GM23338 (cell line): ENCODE results near the gene LRRC3.

Source experiments
- CREB1 ChIP-seq: fragments of 250-450 bp; sonication (Bioruptor Pico); IDR thresholded peaks from 2 replicates; pipeline ENCODE4 v1.5.0; 2020; ENCODE audit warnings: low read depth, mild to moderate bottlenecking, moderate library complexity
- EZH2 ChIP-seq: fragments of 200-600 bp; sonication (generic); IDR thresholded peaks from one replicate; pipeline ENCODE4 v1.8.0; 2017; ENCODE audit warnings: antibody characterized with exemption, mild to moderate bottlenecking, low read depth; ENCODE audit not compliant: unreplicated experiment
- EZH2phosphoT487 ChIP-seq: fragments of 200-600 bp; sonication (generic); IDR thresholded peaks from one replicate; pipeline ENCODE4 v1.8.1; 2018; ENCODE audit warnings: antibody characterized with exemption; ENCODE audit not compliant: unreplicated experiment
- POLR2AphosphoS5 ChIP-seq: IDR thresholded peaks from 2 replicates; pipeline ENCODE4 v1.6.1; 2016; ENCODE audit warnings: antibody characterized with exemption, low read depth
- STAT1 ChIP-seq: IDR thresholded peaks from one replicate; pipeline ENCODE4 v1.6.1; 2016; ENCODE audit warnings: antibody characterized with exemption; ENCODE audit not compliant: unreplicated experiment
- ZNF114 ChIP-seq: fragments of 250-450 bp; sonication (Bioruptor Pico); IDR thresholded peaks from 2 replicates; pipeline ENCODE4 v1.5.0; 2020; ENCODE audit warnings: mild to moderate bottlenecking, moderate library complexity
- TF ChIP-seq, protein P1 (sequence below), 2 experiments: fragments of 200-600 bp in 1 of 2; sonication (generic) in 1 of 2; conservative IDR thresholded peaks; 2 replicates each; pipeline versions ENCODE4 v1.5.1 to v1.6.1; 2016 to 2017; ENCODE audit warnings: antibody characterized with exemption in 2 of 2, low read depth in 2 of 2, mild to moderate bottlenecking in 2 of 2, moderate library complexity in 1 of 2
- TF ChIP-seq, protein P2 (sequence below): IDR thresholded peaks from one replicate; pipeline ENCODE4 v1.6.1; 2018; ENCODE audit warnings: antibody characterized with exemption; ENCODE audit not compliant: unreplicated experiment

DNA sequence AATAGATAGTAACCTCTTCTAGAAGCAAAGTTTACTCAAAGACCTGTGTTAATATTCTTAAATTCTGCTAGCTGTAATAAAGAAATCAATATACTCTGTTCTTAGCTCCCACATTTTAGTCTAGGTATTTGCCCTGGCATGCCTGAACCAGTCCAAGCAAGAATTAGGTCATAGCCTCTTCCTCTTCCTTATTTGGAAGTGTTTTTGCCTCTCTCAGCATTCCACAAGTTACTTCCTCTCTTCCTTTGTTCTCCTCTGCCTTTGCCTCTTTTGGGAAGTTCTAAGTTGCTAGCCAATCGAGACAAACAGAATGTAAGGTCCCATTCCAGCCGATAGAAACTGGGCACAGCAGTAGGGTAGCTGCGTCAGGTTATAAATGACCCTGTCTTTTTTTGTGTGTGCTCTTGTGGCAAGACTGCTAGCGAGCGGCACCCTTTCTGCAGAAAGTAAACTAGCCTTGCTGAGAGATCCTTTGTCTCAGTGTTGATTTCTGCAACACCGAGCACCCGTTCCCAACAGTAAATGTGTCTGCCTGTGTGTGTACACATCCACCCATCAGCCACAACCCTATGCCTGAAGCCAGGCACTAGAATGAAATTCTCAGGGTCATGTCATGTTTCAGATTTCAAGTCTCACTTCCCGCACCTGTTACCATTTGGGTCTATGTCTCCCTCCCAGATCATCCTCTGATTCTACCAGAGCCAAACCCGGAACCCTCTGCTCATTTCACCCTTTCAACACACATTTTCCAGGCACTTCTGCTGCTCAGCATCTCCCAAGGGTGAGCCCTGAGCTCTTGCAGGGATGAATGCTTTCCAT, 37.5 kb downstream of the LRRC3 start:
- no peak for TF ChIP-seq POLR2AphosphoS5
- TF ChIP-seq, protein P1, sequence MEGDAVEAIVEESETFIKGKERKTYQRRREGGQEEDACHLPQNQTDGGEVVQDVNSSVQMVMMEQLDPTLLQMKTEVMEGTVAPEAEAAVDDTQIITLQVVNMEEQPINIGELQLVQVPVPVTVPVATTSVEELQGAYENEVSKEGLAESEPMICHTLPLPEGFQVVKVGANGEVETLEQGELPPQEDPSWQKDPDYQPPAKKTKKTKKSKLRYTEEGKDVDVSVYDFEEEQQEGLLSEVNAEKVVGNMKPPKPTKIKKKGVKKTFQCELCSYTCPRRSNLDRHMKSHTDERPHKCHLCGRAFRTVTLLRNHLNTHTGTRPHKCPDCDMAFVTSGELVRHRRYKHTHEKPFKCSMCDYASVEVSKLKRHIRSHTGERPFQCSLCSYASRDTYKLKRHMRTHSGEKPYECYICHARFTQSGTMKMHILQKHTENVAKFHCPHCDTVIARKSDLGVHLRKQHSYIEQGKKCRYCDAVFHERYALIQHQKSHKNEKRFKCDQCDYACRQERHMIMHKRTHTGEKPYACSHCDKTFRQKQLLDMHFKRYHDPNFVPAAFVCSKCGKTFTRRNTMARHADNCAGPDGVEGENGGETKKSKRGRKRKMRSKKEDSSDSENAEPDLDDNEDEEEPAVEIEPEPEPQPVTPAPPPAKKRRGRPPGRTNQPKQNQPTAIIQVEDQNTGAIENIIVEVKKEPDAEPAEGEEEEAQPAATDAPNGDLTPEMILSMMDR (conservative IDR thresholded peaks at IDR 0.05; ENCODE audit: low read depth in 2 of 2): no peak
- TF ChIP-seq ZNF114 (CRISPR knock-in tag): no peak
- TF ChIP-seq EZH2phosphoT487: no peak
- TF ChIP-seq STAT1: no peak
- TF ChIP-seq, protein P2, sequence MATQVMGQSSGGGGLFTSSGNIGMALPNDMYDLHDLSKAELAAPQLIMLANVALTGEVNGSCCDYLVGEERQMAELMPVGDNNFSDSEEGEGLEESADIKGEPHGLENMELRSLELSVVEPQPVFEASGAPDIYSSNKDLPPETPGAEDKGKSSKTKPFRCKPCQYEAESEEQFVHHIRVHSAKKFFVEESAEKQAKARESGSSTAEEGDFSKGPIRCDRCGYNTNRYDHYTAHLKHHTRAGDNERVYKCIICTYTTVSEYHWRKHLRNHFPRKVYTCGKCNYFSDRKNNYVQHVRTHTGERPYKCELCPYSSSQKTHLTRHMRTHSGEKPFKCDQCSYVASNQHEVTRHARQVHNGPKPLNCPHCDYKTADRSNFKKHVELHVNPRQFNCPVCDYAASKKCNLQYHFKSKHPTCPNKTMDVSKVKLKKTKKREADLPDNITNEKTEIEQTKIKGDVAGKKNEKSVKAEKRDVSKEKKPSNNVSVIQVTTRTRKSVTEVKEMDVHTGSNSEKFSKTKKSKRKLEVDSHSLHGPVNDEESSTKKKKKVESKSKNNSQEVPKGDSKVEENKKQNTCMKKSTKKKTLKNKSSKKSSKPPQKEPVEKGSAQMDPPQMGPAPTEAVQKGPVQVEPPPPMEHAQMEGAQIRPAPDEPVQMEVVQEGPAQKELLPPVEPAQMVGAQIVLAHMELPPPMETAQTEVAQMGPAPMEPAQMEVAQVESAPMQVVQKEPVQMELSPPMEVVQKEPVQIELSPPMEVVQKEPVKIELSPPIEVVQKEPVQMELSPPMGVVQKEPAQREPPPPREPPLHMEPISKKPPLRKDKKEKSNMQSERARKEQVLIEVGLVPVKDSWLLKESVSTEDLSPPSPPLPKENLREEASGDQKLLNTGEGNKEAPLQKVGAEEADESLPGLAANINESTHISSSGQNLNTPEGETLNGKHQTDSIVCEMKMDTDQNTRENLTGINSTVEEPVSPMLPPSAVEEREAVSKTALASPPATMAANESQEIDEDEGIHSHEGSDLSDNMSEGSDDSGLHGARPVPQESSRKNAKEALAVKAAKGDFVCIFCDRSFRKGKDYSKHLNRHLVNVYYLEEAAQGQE: no peak
- TF ChIP-seq EZH2: no peak
- no peak for TF ChIP-seq CREB1 (CRISPR knock-in tag)
